Mammary epithelial cell (primary cell): ENCODE results near the gene PHB1.

Experiments
- CTCF ChIP-seq, 2 donors: IDR thresholded peaks in 1 of 2; conservative IDR thresholded peaks in 1 of 2; 2 replicates each; pipeline ENCODE4 v1.5.1; 2011 to 2012; ENCODE audit warnings: inconsistent platforms in 2 of 2, low read length in 2 of 2, mild to moderate bottlenecking in 2 of 2, control low read depth in 1 of 2, low read depth in 1 of 2; ENCODE audit not compliant: insufficient read depth in 1 of 2; ENCODE audit errors: extremely low read depth in 1 of 2
- EZH2 ChIP-seq: IDR thresholded peaks from 2 replicates; pipeline ENCODE4 v1.6.1; 2012; ENCODE audit warnings: low read length, inconsistent platforms, borderline replicate concordance

GRCh38 chr17:49359990-49360795 is 54.5 kb downstream of the PHB1 start:
- TF ChIP-seq CTCF (conservative IDR thresholded peaks at IDR 0.05 in 1 of 2, IDR thresholded peaks at IDR 0.05 in 1 of 2; ENCODE audit: extremely low read depth in 1 of 2, insufficient read depth in 1 of 2, low read depth in 1 of 2, low read length in 2 of 2) (no peak), EZH2 (no peak)
